Endothelial cell of umbilical vein (primary cell): ENCODE data around the gene INHBB. TPM values are rescaled to one million over a fixed set of nuclear protein-coding genes. Genes with fewer than 3 reads are reported as not detected.

Experiments used
- BruUV-seq: library from RNA; stranded (reverse); fragments of 400-500 nt; replicated peaks from 2 replicates; lab custom pipeline; 2021; lab: Mats Ljungman, UMichigan
- CTCF ChIA-PET: fragments of 300-600, 350-600 bp; sonication (Branson Sonifier 250); formaldehyde crosslinking; loops from one replicate; lab custom pipeline; 2021; ENCODE audit warnings: antibody characterized with exemption, inconsistent platforms; lab: Charles Lee
- POLR2A ChIA-PET: fragments of 300-600, 350-600 bp; sonication (Branson Sonifier 250); formaldehyde crosslinking; loops from one replicate; lab custom pipeline; 2021; ENCODE audit warnings: antibody characterized with exemption, inconsistent platforms; lab: Charles Lee
- DNase-seq: peaks from one replicate; pipeline ENCODE4 v3.0.0-alpha.2; 2011; ENCODE audit warnings: low read depth, low spot score
- FAIRE-seq: peaks from 2 replicates; lab custom pipeline; 2011; peaks lifted over from hg19 to GRCh38; lab: Jason Lieb, UNC
- H2AFZ ChIP-seq: 2 replicates; pipeline ENCODE4 v1.6.0; 2012; ENCODE audit warnings: low read depth, low read length, control low read depth, inconsistent platforms
- H3K27ac ChIP-seq: 2 replicates; pipeline ENCODE4 v1.5.1; 2011; ENCODE audit warnings: low read depth, mild to moderate bottlenecking, control low read depth, low read length, moderate library complexity; ENCODE audit not compliant: insufficient read depth
- H3K27me3 ChIP-seq, 2 experiments: 2 replicates each; pipeline versions ENCODE4 v1.6.0 to v1.6.1; 2011; ENCODE audit warnings: low read length in 2 of 2, mixed read lengths in 1 of 2; ENCODE audit not compliant: control insufficient read depth in 2 of 2, insufficient read depth in 2 of 2
- H3K36me3 ChIP-seq, 2 experiments: 2 replicates in 1 of 2; 3 replicates in 1 of 2; pipeline ENCODE4 v1.5.1; 2011; ENCODE audit warnings: low read length in 2 of 2, mild to moderate bottlenecking in 1 of 2, moderate library complexity in 1 of 2; ENCODE audit not compliant: control insufficient read depth in 2 of 2, insufficient read depth in 2 of 2; ENCODE audit errors: extremely low read depth in 1 of 2
- H3K4me1 ChIP-seq: 3 replicates; pipeline ENCODE4 v1.5.1; 2011; ENCODE audit warnings: mild to moderate bottlenecking, low read length; ENCODE audit not compliant: control insufficient read depth, insufficient read depth; ENCODE audit errors: extremely low read depth
- H3K4me2 ChIP-seq: 2 replicates; pipeline ENCODE4 v1.6.1; 2011; ENCODE audit warnings: low read length, control low read depth, mixed read lengths; ENCODE audit not compliant: insufficient read depth
- H3K4me3 ChIP-seq, 3 experiments: fragments of 200-600 bp in 1 of 3; sonication (generic), shearing (Covaris generic) in 1 of 3; replicated peaks in 1 of 3; 2 replicates each; pipeline ENCODE4 v1.5.1; 2011 to 2016; ENCODE audit warnings: control low read depth in 3 of 3, low read length in 3 of 3, mild to moderate bottlenecking in 2 of 3, inconsistent platforms in 1 of 3, low read depth in 1 of 3, moderate library complexity in 1 of 3; ENCODE audit not compliant: insufficient read depth in 1 of 3
- H3K79me2 ChIP-seq: 2 replicates; pipeline ENCODE4 v1.6.0; 2012; ENCODE audit warnings: low read length, inconsistent platforms; ENCODE audit not compliant: control insufficient read depth, insufficient read depth
- H3K9ac ChIP-seq: replicated peaks from 2 replicates; pipeline ENCODE3; 2011; ENCODE audit warnings: low read length, control low read depth; ENCODE audit not compliant: insufficient read depth; ENCODE audit errors: extremely low read depth
- H3K9me1 ChIP-seq: replicated peaks from 3 replicates; pipeline ENCODE4 v1.6.0; 2011; ENCODE audit warnings: mild to moderate bottlenecking, low read length; ENCODE audit not compliant: control insufficient read depth, insufficient read depth; ENCODE audit errors: extremely low read depth
- H3K9me3 ChIP-seq: replicated peaks from 2 replicates; pipeline ENCODE4 v1.5.1; 2012; ENCODE audit warnings: low read length, inconsistent platforms; ENCODE audit not compliant: control insufficient read depth, insufficient read depth
- H4K20me1 ChIP-seq: replicated peaks from 2 replicates; pipeline ENCODE3; 2011; ENCODE audit warnings: mild to moderate bottlenecking, low read length; ENCODE audit not compliant: control insufficient read depth, insufficient read depth; ENCODE audit errors: extremely low read depth
- CTCF ChIP-seq, 2 donors: IDR thresholded peaks; 1 replicate in 1 of 2; 2 replicates in 1 of 2; pipeline ENCODE4 v1.5.1; 2011; ENCODE audit warnings: low read length in 2 of 2, mild to moderate bottlenecking in 2 of 2, moderate library complexity in 2 of 2, control low read depth in 1 of 2, inconsistent platforms in 1 of 2, low read depth in 1 of 2; ENCODE audit not compliant: insufficient read depth in 1 of 2; ENCODE audit errors: extremely low read depth in 1 of 2
- EZH2 ChIP-seq: IDR thresholded peaks from 2 replicates; pipeline ENCODE4 v1.6.1; 2012; ENCODE audit warnings: borderline replicate concordance, low read depth, mild to moderate bottlenecking, moderate library complexity, low read length, inconsistent platforms; ENCODE audit not compliant: severe bottlenecking
- FOS ChIP-seq: IDR thresholded peaks from 2 replicates; pipeline ENCODE4 v1.6.1; 2011; ENCODE audit warnings: mild to moderate bottlenecking, low read length, moderate library complexity, borderline replicate concordance; ENCODE audit not compliant: insufficient read depth
- GATA2 ChIP-seq: IDR thresholded peaks from 2 replicates; pipeline ENCODE4 v1.7.0; 2011; ENCODE audit warnings: low read depth, mild to moderate bottlenecking, moderate library complexity, mixed read lengths, low read length; ENCODE audit not compliant: insufficient read length, insufficient read depth
- JUN ChIP-seq: IDR thresholded peaks from 2 replicates; pipeline ENCODE4 v1.6.1; 2011; ENCODE audit warnings: borderline replicate concordance, low read depth; ENCODE audit not compliant: insufficient read length, insufficient read depth
- MYC ChIP-seq: IDR thresholded peaks from one replicate; pipeline ENCODE4 v1.6.1; 2011; ENCODE audit warnings: mild to moderate bottlenecking, low read depth, low read length
- POLR2A ChIP-seq: IDR thresholded peaks from 2 replicates; pipeline ENCODE4 v1.6.1; 2012; ENCODE audit warnings: low read depth, mild to moderate bottlenecking, control low read depth, low read length
- POLR2AphosphoS5 ChIP-seq: IDR thresholded peaks from 2 replicates; pipeline ENCODE4 v1.6.1; 2012; ENCODE audit warnings: low read depth, mild to moderate bottlenecking, control low read depth, low read length, moderate library complexity; ENCODE audit not compliant: insufficient read depth
- dilution Hi-C: fragments of 300-500 bp; cut with MboI; formaldehyde crosslinking; loops from one replicate; pipeline ENCODE4 v1.15.0; 2019; ENCODE audit warnings: low sequenced_read_pairs; ENCODE audit not compliant: extremely low pct_ligation_motif_present
- intact Hi-C: fragments of 100-400 bp; cut with micrococcal nuclease; formaldehyde crosslinking; loops from one replicate; pipeline ENCODE4 v1.10.0; 2022
- polyA plus RNA-seq, 4 experiments: library from polyadenylated mRNA; depleted of rRNA in 3 of 4; stranded (reverse) in 3 of 4; unstranded in 1 of 4; fragments of >200 nt; gene quantifications; 2 replicates each; pipeline versions ENCODE4 v1.2.1 to v1.2.3, GENCODE V29; 2011 to 2012; ENCODE audit warnings: missing spikeins in 1 of 4
- total RNA-seq: library from RNA; stranded (reverse); gene quantifications from 2 replicates; pipeline ENCODE4 v1.2.3, GENCODE V29; 2021
- TF ChIP-seq, protein P1 (sequence below): IDR thresholded peaks from 2 replicates; pipeline ENCODE4 v1.6.1; 2011; ENCODE audit not compliant: insufficient read depth, insufficient read length

Gene INHBB
- total and polyA plus RNA-seq, 2 donors (not counting 3 experiments of a cell fraction or from before 2014, with no cell fraction given): 0.11 to 1.8 TPM

- Histone ChIP-seq H3K9ac (no peak overlapping the region), H4K20me1 (no peaks in the 10 kb centered on the region), H2AFZ (no peak overlapping the region), H3K27ac (no peak overlapping the region), H3K27me3 (no peaks in the 10 kb centered on the region), H3K4me3 (no peak overlapping the region), H3K36me3 (no peaks in the 10 kb centered on the region), H3K9me1 (no peaks in the 10 kb centered on the region), H3K4me2 (no peak overlapping the region), H3K4me1 (no peaks in the 10 kb centered on the region), H3K79me2 (no peaks in the 10 kb centered on the region), H3K9me3 (no peaks in the 10 kb centered on the region)
- FAIRE-seq (no peak), DNase-seq (no peak)
- TF ChIP-seq POLR2AphosphoS5: no peak
- no peak for TF ChIP-seq FOS
- intact Hi-C loops (no loop called here), dilution Hi-C loops (no loop called here)
- ChIA-PET CTCF (no interaction called here), POLR2A (no interaction called here)
- BruUV-seq: no TSS peak
These were observed 53.3 kb downstream of the INHBB start for GRCh38 chr2:120398996-120399888.

GRCh38 chr2:120399889-120400240, 53.9 kb downstream of the INHBB start:
- H3K4me3 ChIP-seq: no peak overlapping the region
- intact Hi-C loops: no loop called here
- H3K4me2 ChIP-seq: no peak overlapping the region
- H3K27me3 ChIP-seq: no peaks in the 10 kb centered on the region
- H3K9me1 ChIP-seq: no peaks in the 10 kb centered on the region
- H3K9ac ChIP-seq: no peak overlapping the region
- no TSS peak for BruUV-seq
- no peak overlapping the region for H3K27ac ChIP-seq
- H3K36me3 ChIP-seq: no peaks in the 10 kb centered on the region
- TF ChIP-seq FOS (no peak), POLR2A (no peak), GATA2 (no peak), POLR2AphosphoS5 (no peak), CTCF (IDR thresholded peaks at IDR 0.05; ENCODE audit: extremely low read depth in 1 of 2, insufficient read depth in 1 of 2, low read depth in 1 of 2, low read length in 2 of 2) (no peak), EZH2 (no peak), JUN (no peak), MYC (no peak)
- TF ChIP-seq, protein P1, sequence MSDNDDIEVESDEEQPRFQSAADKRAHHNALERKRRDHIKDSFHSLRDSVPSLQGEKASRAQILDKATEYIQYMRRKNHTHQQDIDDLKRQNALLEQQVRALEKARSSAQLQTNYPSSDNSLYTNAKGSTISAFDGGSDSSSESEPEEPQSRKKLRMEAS: no peak
- no peak overlapping the region for H2AFZ ChIP-seq
- DNase-seq (no peak), FAIRE-seq (no peak)
- POLR2A ChIA-PET: no interaction called here
- CTCF ChIA-PET: no interaction called here
- dilution Hi-C loops: no loop called here
- H3K4me1 ChIP-seq: no peaks in the 10 kb centered on the region
- no peaks in the 10 kb centered on the region for H3K79me2 ChIP-seq
- H4K20me1 ChIP-seq: no peaks in the 10 kb centered on the region
- H3K9me3 ChIP-seq: no peaks in the 10 kb centered on the region
